Tongue (tissue), 2 donors: Measurements from ENCODE around the gene DEUP1. TPM values are rescaled to one million over a fixed set of nuclear protein-coding genes. Genes with fewer than 3 reads are reported as not detected.
A peak's percentile ranks its signal among the peaks of the same experiment; 100 is the strongest.
"Not testable (repeated sequence)": the region's sequence is repeated elsewhere in the genome, so short reads cannot be mapped to it uniquely, and the experiment has no call there.

Experiments used
- DNase-seq: peaks from one replicate; pipeline ENCODE4 v3.0.0-alpha.2; 2015
- total RNA-seq: library from RNA; depleted of rRNA; stranded (reverse); fragments of >200 nt; gene quantifications from one replicate; pipeline ENCODE4 v1.2.3, GENCODE V29; 2014

Gene DEUP1
- total RNA-seq, 1 donor from 2014 or later, result not detected

DNA sequence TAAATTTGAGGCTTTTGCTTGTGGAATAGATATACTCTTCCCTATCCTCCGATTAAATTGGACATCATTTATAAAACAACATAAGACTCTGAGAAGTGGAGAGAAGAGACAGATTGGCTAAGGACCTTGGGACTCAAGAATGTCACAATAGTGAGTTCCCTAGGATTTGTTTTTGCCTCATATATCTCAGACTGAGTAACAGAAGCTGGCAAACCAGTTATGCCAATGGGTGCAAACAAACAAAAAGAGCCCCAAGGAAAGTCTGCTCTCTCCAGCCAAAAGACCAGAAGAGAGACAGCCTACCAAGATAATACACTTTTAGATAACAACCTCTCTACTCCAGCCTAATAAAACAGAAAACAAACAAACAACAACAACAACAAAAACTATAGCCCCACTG is 28.9 kb downstream of the DEUP1 start:
- DNase-seq, result no peak

- DNase-seq, result no peak
These were observed 30.9 kb downstream of the DEUP1 start for GRCh38 chr11:93361435-93361834.

- no peak for DNase-seq
These were observed 37.5 kb downstream of the DEUP1 start for GRCh38 chr11:93368022-93368421.

DNA sequence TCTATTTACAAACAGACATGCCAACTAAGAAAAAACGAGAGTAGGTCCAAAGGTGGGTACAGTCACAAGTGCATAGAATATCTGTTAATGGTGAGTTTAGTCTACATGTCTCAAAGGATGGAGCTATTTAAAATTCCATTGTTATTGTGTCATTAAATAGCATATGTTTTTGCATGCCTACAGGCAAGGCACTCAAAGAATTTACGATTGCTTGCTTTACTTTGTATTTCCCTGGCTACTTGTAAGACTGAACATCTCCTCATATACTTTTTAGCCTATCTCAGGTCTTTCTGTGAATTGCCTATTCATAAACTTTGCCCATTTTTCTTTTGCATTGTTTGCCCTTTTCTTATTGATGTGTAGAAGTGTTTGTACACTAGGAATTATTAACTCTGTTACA is 39.7 kb downstream of the DEUP1 start:
- DNase-seq, result no peak

- DNase-seq, result no peak
These were observed 59.2 kb downstream of the DEUP1 start for GRCh38 chr11:93389737-93390136.

- no peak for DNase-seq
These were observed 62.3 kb downstream of the DEUP1 start for GRCh38 chr11:93392867-93393266.

DNA sequence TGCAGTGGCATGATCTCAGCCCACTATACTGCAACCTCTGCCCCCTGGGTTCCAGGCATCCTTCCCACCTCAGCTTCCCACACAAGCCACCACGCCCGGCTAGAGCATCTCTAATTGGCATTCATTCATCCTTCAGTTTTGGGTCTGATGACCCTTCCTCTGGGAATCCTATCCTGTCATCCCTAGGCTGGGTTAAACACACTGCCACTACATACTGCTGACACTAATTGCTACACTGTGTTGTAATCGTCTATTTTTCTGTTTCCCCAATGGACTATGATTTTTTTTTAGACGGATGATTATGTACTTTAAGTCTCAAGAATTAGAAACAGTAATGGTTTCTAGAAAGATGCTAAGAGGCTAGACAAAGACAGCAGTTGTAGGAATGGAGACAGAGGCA is 62.8 kb downstream of the DEUP1 start:
- DNase-seq, result no peak

DNA sequence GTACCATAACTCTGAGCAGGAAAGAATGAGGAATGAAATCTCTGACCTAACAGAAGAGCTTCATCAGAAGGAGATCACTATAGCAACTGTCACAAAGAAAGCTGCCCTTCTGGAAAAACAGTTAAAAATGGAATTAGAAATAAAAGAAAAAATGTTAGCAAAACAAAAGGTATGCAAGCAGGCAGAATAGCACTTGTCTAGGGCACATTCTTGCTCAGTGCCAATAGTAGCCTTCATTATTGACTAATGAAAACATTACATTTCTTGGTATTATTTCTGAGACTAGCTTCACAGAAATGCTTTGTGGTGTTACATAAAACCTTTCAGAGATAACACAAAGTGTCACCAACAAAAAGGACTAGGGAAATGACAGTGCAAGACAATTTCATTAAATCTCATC is 63.9 kb downstream of the DEUP1 start:
- DNase-seq, result no peak

GRCh38 chr11:93396316-93396715 is 65.8 kb downstream of the DEUP1 start:
- no peak for DNase-seq

GRCh38 chr11:93403930-93404329 is 73.4 kb downstream of the DEUP1 start:
- no peak for DNase-seq

DNA sequence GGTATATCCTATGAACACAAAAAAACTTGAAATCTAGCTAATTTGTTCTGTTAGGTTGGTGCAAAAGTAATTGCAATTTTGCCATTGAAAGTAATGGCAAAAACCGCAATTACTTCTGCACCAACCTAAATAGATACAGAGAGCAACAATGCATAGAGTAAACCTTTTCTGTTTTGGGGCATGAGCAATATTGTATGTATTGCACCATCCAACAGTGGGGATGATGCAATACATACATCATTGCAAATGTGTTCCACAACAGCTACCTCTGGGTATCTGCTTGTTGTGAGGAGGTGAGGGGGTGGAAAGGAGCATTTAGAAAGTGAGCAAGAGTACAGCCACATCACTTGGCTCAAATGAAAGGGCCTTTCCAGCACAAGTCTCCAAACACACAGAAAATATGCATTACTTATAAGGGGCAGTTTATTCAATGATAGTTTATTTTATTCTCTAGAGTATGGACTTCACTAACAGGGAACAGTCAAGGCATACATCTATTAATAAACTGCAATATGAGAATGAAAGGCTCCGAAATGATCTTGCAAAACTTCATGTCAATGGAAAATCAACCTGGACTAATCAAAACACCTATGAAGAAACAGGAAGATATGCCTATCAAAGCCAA is 77.3 kb downstream of the DEUP1 start:
- no peak for DNase-seq

GRCh38 chr11:93410441-93410840 is 79.9 kb downstream of the DEUP1 start:
- no peak for DNase-seq

- no peak for DNase-seq
These were observed 81.2 kb downstream of the DEUP1 start for GRCh38 chr11:93411705-93412104.

DNA sequence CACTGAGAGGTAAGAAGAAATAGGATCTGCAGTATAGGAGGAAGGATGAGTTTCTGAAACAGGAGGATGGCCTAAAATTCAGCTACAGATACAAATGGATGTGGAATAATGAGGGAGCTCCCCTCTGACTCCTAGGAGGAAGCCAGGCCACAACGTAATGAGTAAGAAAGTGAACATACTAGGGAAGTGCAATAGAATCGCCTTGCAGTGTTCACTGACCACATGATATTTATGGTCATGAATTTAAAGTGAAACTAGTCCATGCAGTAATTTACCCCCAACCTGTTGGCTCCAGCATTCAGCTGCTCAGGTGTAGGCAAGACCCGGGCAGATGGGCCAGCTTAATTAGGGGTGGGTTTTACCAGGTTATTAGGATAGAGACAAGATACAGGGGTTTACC is 101.7 kb downstream of the DEUP1 start:
- no peak for DNase-seq

DNA sequence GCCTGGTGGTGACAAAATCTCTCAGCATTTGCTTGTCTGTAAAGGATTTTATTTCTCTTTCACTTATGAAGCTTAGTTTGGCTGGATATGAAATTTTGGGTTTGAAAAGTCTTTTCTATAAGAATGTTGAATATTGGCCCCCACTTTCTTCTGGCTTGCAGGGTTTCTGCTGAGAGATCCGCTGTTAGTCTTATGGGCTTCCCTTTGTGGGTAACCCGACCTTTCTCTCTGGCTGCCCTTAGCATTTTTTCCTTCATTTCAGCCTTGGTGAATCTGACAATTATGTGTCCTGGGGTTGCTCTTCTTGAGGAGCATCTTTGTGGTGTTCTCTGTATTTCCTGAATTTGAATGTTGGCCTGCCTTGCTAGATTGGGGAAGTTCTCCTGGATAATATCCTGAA is 112.7 kb downstream of the DEUP1 start:
- DNase-seq, result not testable (repeated sequence)

DNA sequence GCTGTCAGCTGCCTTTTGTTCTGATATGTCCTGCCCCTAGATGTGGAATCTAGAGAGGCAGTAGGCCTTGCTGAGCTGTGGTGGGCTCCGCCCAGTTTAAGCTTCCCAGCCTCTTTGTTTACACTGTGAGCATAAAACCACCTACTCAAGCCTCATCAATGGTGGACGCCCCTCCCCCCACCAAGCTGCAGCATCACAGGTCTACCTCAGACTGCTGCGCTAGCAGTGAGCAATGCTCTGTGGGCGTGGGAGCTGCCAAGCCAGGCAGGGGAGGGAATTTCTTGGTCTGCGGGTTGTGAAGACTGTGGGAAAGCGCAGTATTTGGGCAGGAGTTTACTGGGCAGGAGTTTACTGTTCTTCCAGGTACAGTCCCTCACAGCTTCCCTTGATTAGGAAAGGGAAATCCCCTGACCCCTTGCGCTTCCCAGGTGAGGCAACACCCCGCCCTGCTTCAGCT is 114.1 kb downstream of the DEUP1 start:
- peak; percentile 19 for DNase-seq

DNA sequence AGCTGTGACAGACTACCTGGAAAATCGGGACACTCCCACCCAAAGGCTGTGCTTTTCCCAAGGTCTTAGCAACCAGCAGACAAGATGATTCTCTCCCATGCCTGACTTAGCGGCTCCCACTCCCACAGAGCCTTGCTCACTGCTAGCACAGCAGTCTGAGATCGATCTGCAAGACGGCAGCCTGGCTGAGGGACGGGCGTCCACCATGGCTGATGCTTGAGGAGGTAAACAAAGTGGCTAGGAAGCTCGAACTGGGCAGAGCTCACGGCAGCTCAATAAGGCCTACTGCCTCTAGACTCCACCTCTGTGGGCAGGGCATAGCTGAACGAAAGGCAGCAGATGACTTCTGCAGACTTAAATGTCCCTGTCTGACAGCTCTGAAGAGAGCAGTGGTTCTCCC is 127.7 kb downstream of the DEUP1 start:
- no peak for DNase-seq

DNA sequence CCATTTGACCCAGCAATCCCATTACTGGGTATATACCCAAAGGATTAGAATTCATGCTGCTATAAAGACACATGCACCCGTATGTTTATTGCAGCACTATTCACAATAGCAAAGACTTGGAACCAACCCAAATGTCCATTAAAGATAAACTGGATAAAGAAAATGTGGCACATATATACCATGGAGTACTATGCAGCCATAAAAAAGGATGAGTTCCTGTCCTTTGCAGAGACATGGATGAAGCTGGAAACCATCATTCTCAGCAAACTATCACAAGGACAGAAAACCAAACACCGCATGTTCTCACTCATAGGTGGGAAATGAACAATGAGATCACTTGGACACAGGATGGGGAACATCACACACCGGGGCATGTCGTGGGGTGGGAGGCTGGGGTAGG is 133.1 kb downstream of the DEUP1 start:
- not testable (repeated sequence) for DNase-seq

- no peak for DNase-seq
These were observed 134.5 kb downstream of the DEUP1 start for GRCh38 chr11:93464927-93465540.

DNA sequence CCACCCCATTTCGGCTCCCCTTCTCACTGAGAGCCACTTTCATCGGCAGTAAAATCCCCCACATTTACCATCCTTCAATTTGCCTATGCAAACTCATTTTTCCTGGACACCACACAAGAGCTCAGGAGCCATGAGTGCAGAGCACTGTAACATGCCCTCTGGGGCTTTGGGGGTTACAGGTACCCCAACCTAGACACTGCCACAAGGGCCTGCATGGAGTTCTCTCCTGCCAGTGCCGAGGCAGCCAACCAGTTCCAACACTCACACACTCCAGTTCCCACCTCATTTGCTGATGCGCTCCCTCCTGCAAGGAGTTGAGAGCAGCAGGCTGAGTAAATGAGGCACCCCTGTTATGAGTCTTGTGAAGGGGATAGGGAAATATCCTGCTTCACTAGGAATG is 136.5 kb downstream of the DEUP1 start:
- no peak for DNase-seq

- peak; percentile 50 for DNase-seq
These were observed 137.7 kb downstream of the DEUP1 start for GRCh38 chr11:93468290-93468689.

- no peak for DNase-seq
These were observed 143.6 kb downstream of the DEUP1 start for GRCh38 chr11:93474123-93474522.

- peak; percentile 32 for DNase-seq
These were observed 146.3 kb downstream of the DEUP1 start for GRCh38 chr11:93476796-93477195.

DNA sequence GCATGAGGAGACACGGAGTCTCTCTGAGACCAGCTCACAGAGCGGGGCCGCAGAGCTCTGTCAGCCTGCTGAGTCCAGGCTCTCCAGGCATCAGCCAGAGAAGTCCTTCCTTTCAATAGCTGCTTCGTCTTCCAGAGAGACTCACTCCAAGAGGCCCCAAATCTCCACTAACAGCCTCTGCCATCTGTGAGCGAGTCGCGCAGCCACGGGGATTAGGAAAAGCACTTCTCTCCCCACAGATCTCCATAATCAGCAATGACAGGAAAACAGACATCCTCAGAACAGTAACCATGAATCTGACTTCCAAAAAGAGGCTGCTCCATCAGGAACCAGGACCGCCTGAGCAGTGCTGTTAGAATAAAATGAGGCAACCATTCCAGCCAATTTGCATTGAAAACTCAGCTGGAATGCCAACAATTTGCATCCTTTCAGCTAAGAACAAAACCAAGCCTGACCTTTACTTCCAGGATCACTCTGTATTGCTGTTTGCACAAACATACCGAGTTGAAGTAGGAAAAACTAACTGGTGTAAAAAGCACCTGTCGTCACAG is 147.2 kb downstream of the DEUP1 start:
- DNase-seq, result peak; percentile 68
